H1 (cell line): ENCODE data around the gene ABITRAM. TPM values are rescaled to one million over a fixed set of nuclear protein-coding genes. Genes with fewer than 3 reads are reported as not detected.

Experiments
- CTCF ChIA-PET: fragments of 300-600 bp; sonication (Branson Sonifier 250); formaldehyde crosslinking; loops from one replicate; lab custom pipeline; 2021; ENCODE audit not compliant: partially characterized antibody; lab: Charles Lee
- POLR2A ChIA-PET: fragments of 300-600 bp; sonication (Branson Sonifier 250); formaldehyde crosslinking; loops from one replicate; lab custom pipeline; 2021; ENCODE audit warnings: inconsistent platforms; ENCODE audit not compliant: partially characterized antibody; lab: Charles Lee
- DNase-seq, 2 experiments: peaks; one replicate each; pipeline versions ENCODE4 v3.0.0 to v3.0.0-alpha.2; 2010 to 2022; ENCODE audit warnings: low spot score in 2 of 2, low read depth in 1 of 2, mixed read lengths in 1 of 2
- FAIRE-seq: peaks from 2 replicates; lab custom pipeline; 2011; peaks lifted over from hg19 to GRCh38; lab: Jason Lieb, UNC
- H2AFZ ChIP-seq: 2 replicates; pipeline ENCODE4 v1.8.1; 2012; ENCODE audit warnings: low read length, inconsistent platforms
- H2AK5ac ChIP-seq: 2 replicates; pipeline ENCODE4 v1.6.1; 2013; ENCODE audit warnings: low read depth, low read length
- H2BK120ac ChIP-seq: replicated peaks from 2 replicates; pipeline ENCODE3; 2013; ENCODE audit warnings: low read depth, low read length, inconsistent platforms
- H2BK12ac ChIP-seq: 2 replicates; pipeline ENCODE4 v1.6.1; 2013; ENCODE audit warnings: low read depth, low read length
- H2BK15ac ChIP-seq: 2 replicates; pipeline ENCODE4 v1.6.1; 2013; ENCODE audit warnings: low read length
- H2BK20ac ChIP-seq: 2 replicates; pipeline ENCODE4 v1.6.1; 2013; ENCODE audit warnings: low read length
- H2BK5ac ChIP-seq: 2 replicates; pipeline ENCODE4 v1.6.1; 2013; ENCODE audit warnings: low read depth, low read length
- H3K14ac ChIP-seq: 2 replicates; pipeline ENCODE4 v1.6.1; 2013; ENCODE audit warnings: inconsistent platforms; ENCODE audit not compliant: insufficient read length
- H3K18ac ChIP-seq: 2 replicates; pipeline ENCODE4 v1.6.1; 2013; ENCODE audit warnings: low read length; ENCODE audit errors: extremely low read depth
- H3K23ac ChIP-seq: 2 replicates; pipeline ENCODE4 v1.6.1; 2013; ENCODE audit warnings: inconsistent platforms; ENCODE audit not compliant: insufficient read length
- H3K23me2 ChIP-seq: 2 replicates; pipeline ENCODE4 v1.6.1; 2013; ENCODE audit warnings: low read depth, low read length
- H3K27ac ChIP-seq: 2 replicates; pipeline ENCODE4 v1.6.1; 2011; ENCODE audit warnings: low read depth, low read length, inconsistent platforms
- H3K27me3 ChIP-seq, 4 experiments: replicated peaks in 1 of 4; 1 replicate in 1 of 4; 2 replicates in 3 of 4; pipeline versions ENCODE4 v1.6.1 to v1.8.1; 2011 to 2013; ENCODE audit warnings: low read length in 3 of 4, mild to moderate bottlenecking in 3 of 4, inconsistent platforms in 2 of 4, mixed read lengths in 2 of 4, moderate library complexity in 1 of 4; ENCODE audit not compliant: control insufficient read depth in 3 of 4, insufficient read depth in 3 of 4; ENCODE audit errors: extremely low read depth in 1 of 4
- H3K36me3 ChIP-seq, 4 experiments: 2 replicates each; pipeline versions ENCODE4 v1.6.1 to v1.8.1; 2011 to 2013; ENCODE audit warnings: mild to moderate bottlenecking in 4 of 4, low read length in 3 of 4, moderate library complexity in 2 of 4, control low read depth in 1 of 4, inconsistent platforms in 1 of 4; ENCODE audit not compliant: insufficient read depth in 4 of 4, control insufficient read depth in 2 of 4
- H3K4ac ChIP-seq: replicated peaks from 2 replicates; pipeline ENCODE3; 2013; ENCODE audit warnings: low read length, low read depth, mixed read lengths, inconsistent platforms; ENCODE audit not compliant: insufficient read length
- H3K4me1 ChIP-seq, 4 experiments: replicated peaks in 1 of 4; 1 replicate in 1 of 4; 2 replicates in 3 of 4; pipeline versions ENCODE4 v1.6.1 to v1.8.1; 2011 to 2013; ENCODE audit warnings: low read length in 3 of 4, inconsistent platforms in 2 of 4, mixed read lengths in 1 of 4; ENCODE audit not compliant: insufficient read depth in 4 of 4, control insufficient read depth in 3 of 4
- H3K4me2 ChIP-seq, 2 experiments: 2 replicates each; pipeline versions ENCODE4 v1.6.1 to v1.8.1; 2011 to 2013; ENCODE audit warnings: low read depth in 2 of 2, low read length in 2 of 2, control low read depth in 1 of 2, inconsistent platforms in 1 of 2, mild to moderate bottlenecking in 1 of 2; ENCODE audit not compliant: insufficient read depth in 1 of 2
- H3K4me3 ChIP-seq, 4 experiments: fragments of 200-600, 300-600 bp in 1 of 4; sonication (generic), shearing (Covaris generic), sonication (Bioruptor Twin) in 1 of 4; 2 replicates each; pipeline versions ENCODE4 v1.5.1 to v1.8.1; 2011 to 2016; ENCODE audit warnings: low read length in 4 of 4, low read depth in 3 of 4, control low read depth in 2 of 4, inconsistent platforms in 2 of 4, mild to moderate bottlenecking in 2 of 4, mixed read lengths in 1 of 4, moderate library complexity in 1 of 4; ENCODE audit not compliant: insufficient read depth in 2 of 4; ENCODE audit errors: extremely low read depth in 1 of 4
- H3K56ac ChIP-seq: replicated peaks from 2 replicates; pipeline ENCODE3; 2013; ENCODE audit warnings: low read depth, mild to moderate bottlenecking, mixed read lengths, low read length, inconsistent platforms; ENCODE audit not compliant: insufficient read length
- H3K79me1 ChIP-seq: 2 replicates; pipeline ENCODE4 v1.6.1; 2013; ENCODE audit warnings: low read depth, low read length, control low read depth
- H3K79me2 ChIP-seq, 2 experiments: 2 replicates each; pipeline versions ENCODE4 v1.6.1 to v1.8.1; 2012 to 2013; ENCODE audit warnings: low read length in 2 of 2, mild to moderate bottlenecking in 2 of 2, inconsistent platforms in 1 of 2; ENCODE audit not compliant: insufficient read depth in 2 of 2, control insufficient read depth in 1 of 2
- H3K9ac ChIP-seq, 4 experiments: replicated peaks in 1 of 4; 1 replicate in 1 of 4; 2 replicates in 3 of 4; pipeline versions ENCODE4 v1.6.1 to v1.8.1; 2011 to 2013; ENCODE audit warnings: low read depth in 3 of 4, low read length in 3 of 4, control low read depth in 2 of 4, mild to moderate bottlenecking in 2 of 4, moderate library complexity in 2 of 4, inconsistent platforms in 1 of 4; ENCODE audit errors: extremely low read depth in 1 of 4
- H3K9me3 ChIP-seq, 2 experiments: 2 replicates each; pipeline versions ENCODE4 v1.6.1 to v1.8.1; 2012 to 2013; ENCODE audit warnings: mild to moderate bottlenecking in 2 of 2, moderate library complexity in 2 of 2, control low read depth in 1 of 2, inconsistent platforms in 1 of 2, low read depth in 1 of 2, low read length in 1 of 2, mixed read lengths in 1 of 2; ENCODE audit not compliant: insufficient read depth in 2 of 2
- H4K20me1 ChIP-seq, 2 experiments: replicated peaks in 1 of 2; 2 replicates each; pipeline versions ENCODE3 to v1.8.1; 2011 to 2013; ENCODE audit warnings: inconsistent platforms in 2 of 2, low read length in 2 of 2, mild to moderate bottlenecking in 1 of 2; ENCODE audit not compliant: insufficient read depth in 2 of 2, control insufficient read depth in 1 of 2
- H4K5ac ChIP-seq: 2 replicates; pipeline ENCODE4 v1.6.1; 2013; ENCODE audit warnings: low read length, low read depth, mixed read lengths, inconsistent platforms; ENCODE audit not compliant: insufficient read length
- H4K8ac ChIP-seq: 2 replicates; pipeline ENCODE4 v1.8.0; 2013; ENCODE audit warnings: mild to moderate bottlenecking, moderate library complexity, low read length, inconsistent platforms; ENCODE audit not compliant: insufficient read depth; ENCODE audit errors: extremely low read depth
- H4K91ac ChIP-seq: replicated peaks from 2 replicates; pipeline ENCODE3; 2013; ENCODE audit warnings: low read length, mixed read lengths, inconsistent platforms; ENCODE audit not compliant: insufficient read length
- CHD2 ChIP-seq: IDR thresholded peaks from 2 replicates; pipeline ENCODE4 v1.6.1; 2012; ENCODE audit warnings: low read length, improper control_type of control experiment
- KDM1A ChIP-seq: fragments of 200-600, 300-600 bp; sonication (generic); IDR thresholded peaks from 2 replicates; pipeline ENCODE4 v1.7.1; 2016; ENCODE audit warnings: mild to moderate bottlenecking, low read length, borderline replicate concordance
- WGBS, 2 experiments: shearing (Covaris generic) in 1 of 2; methylation state at CpG; one replicate each; pipeline versions ENCODE4 v1.1.6 to v1.1.7; 2013 to 2015; ENCODE audit warnings: low lambda C conversion rate in 2 of 2, mixed read lengths in 2 of 2, inconsistent platforms in 1 of 2, low coverage in 1 of 2, missing lambda C conversion rate in 1 of 2; ENCODE audit not compliant: insufficient replicate concordance in 2 of 2, insufficient coverage in 1 of 2, insufficient read length in 1 of 2; ENCODE audit errors: extremely low coverage in 1 of 2, missing lambda C conversion rate in 1 of 2; 5-methylcytosine and 5-hydroxymethylcytosine counted together
- polyA plus RNA-seq, 7 experiments: library from polyadenylated mRNA; depleted of rRNA in 3 of 7; stranded (reverse) in 5 of 7; unstranded in 2 of 7; fragments of >200 nt in 5 of 7; fragments of 200-250 nt in 2 of 7; gene quantifications; 1 replicate in 5 of 7; 2 replicates in 1 of 7; 4 replicates in 1 of 7; pipeline versions ENCODE4 v1.2.1 to v1.2.3, GENCODE V29; 2011 to 2013; ENCODE audit warnings: missing spikeins in 2 of 7, mixed read lengths in 2 of 7
- total RNA-seq: library from RNA; stranded (reverse); fragmentation: NEBNext Ultra II Directional; extraction: Animal tissue kit (Norgen Biotek cat#: 25700); gene quantifications from 2 replicates; pipeline ENCODE4 v1.2.1, GENCODE V29; 2021

The ABITRAM gene
- total and polyA plus RNA-seq, 2 of the 8 experiments (the other 6 are each of a cell fraction or from before 2014, with no cell fraction given) = 8.4 to 9.0 TPM

DNA sequence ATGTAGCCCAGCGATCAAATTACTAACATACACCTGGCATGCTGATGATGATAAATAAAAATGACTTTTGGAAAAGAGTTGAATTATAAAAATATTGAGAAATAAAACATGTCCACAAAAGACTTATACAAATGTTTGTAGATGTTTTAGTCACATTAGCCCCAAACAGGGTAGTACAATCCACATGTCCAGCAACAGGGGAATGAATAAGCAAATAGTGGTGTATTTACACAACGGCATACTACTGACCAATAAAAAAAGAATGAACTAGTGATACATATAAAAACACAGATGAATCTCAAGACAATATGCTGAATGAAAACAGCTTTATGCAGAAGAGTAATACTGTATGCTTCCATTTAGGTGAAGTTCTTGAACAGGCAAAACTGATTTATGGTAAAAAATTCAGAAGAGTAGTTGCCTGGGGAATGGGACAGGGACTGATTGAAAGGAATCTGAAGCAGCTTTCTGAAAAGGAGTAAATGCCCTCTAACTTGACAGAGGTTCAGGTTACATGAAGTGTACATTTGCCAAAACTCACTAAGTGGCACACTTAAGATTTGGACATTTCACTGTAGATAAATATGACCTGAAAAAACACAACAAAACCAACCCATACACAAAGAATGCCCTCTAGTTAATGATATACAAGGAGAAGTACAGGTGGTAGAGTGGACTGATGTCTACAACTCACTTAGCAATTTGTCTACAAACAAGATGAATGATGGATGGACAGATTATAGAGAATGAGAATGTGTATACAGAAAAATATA lies 36.7 kb upstream of the ABITRAM start:
- peaks cover 0 to 5% of the 10 kb centered on the region in 2 experiments for H4K20me1 ChIP-seq
- H4K8ac ChIP-seq = no peak overlapping the region
- H2BK12ac ChIP-seq = no peak overlapping the region
- H3K4me3 ChIP-seq = no peak overlapping the region
- no peak overlapping the region for H4K5ac ChIP-seq
- no peak overlapping the region for H2AFZ ChIP-seq
- H4K91ac ChIP-seq = no peak overlapping the region
- no peak overlapping the region for H3K23ac ChIP-seq
- H3K79me1 ChIP-seq = no peaks in the 10 kb centered on the region
- peaks cover 16 to 65% (median 50%) of the 10 kb centered on the region in 4 experiments for H3K36me3 ChIP-seq
- ChIA-PET POLR2A (no interaction called here), CTCF (no interaction called here)
- H3K18ac ChIP-seq = no peak overlapping the region
- no peak overlapping the region for H2BK15ac ChIP-seq
- H3K14ac ChIP-seq = no peak overlapping the region
- no peaks in the 10 kb centered on the region for H3K27me3 ChIP-seq
- no peak overlapping the region for H3K9ac ChIP-seq
- no peaks in the 10 kb centered on the region for H3K79me2 ChIP-seq
- H2BK20ac ChIP-seq = no peak overlapping the region
- no peak overlapping the region for H3K4ac ChIP-seq
- no peaks in the 10 kb centered on the region for H3K9me3 ChIP-seq
- H3K27ac ChIP-seq = no peak overlapping the region
- 81% methylated on average over 2 of the region's 2 CpGs; no CpG with 5 or more reads in 1 of the 2 experiments for WGBS, 2 experiments
- no peaks in the 10 kb centered on the region for H3K4me1 ChIP-seq
- H2BK5ac ChIP-seq = no peak overlapping the region
- DNase-seq (no peak), FAIRE-seq (no peak)
- H3K56ac ChIP-seq = no peak overlapping the region
- no peak overlapping the region for H2BK120ac ChIP-seq
- peaks cover 2% of the 10 kb centered on the region; the same call in 1 of the 2 replicates for H3K23me2 ChIP-seq
- H3K4me2 ChIP-seq = no peak overlapping the region
- H2AK5ac ChIP-seq = no peak overlapping the region
- TF ChIP-seq KDM1A = no peak
- TF ChIP-seq CHD2 = no peak
